K562 treated with DMSO at 1 percent for 48 hours (cell line): ENCODE measurements around the gene ZNF485. TPM values are rescaled to one million over a fixed set of nuclear protein-coding genes. Genes with fewer than 3 reads are reported as not detected.

ENCODE experiments used
- total RNA-seq: library from RNA; unstranded; fragments of 300-600 nt; gene quantifications from 2 replicates; pipeline ENCODE4 v1.2.3, GENCODE V29; 2022; ENCODE audit warnings: low replicate concordance; ENCODE audit errors: extremely low read depth

ZNF485 gene
- not detected in 2 replicates for total RNA-seq

DNA sequence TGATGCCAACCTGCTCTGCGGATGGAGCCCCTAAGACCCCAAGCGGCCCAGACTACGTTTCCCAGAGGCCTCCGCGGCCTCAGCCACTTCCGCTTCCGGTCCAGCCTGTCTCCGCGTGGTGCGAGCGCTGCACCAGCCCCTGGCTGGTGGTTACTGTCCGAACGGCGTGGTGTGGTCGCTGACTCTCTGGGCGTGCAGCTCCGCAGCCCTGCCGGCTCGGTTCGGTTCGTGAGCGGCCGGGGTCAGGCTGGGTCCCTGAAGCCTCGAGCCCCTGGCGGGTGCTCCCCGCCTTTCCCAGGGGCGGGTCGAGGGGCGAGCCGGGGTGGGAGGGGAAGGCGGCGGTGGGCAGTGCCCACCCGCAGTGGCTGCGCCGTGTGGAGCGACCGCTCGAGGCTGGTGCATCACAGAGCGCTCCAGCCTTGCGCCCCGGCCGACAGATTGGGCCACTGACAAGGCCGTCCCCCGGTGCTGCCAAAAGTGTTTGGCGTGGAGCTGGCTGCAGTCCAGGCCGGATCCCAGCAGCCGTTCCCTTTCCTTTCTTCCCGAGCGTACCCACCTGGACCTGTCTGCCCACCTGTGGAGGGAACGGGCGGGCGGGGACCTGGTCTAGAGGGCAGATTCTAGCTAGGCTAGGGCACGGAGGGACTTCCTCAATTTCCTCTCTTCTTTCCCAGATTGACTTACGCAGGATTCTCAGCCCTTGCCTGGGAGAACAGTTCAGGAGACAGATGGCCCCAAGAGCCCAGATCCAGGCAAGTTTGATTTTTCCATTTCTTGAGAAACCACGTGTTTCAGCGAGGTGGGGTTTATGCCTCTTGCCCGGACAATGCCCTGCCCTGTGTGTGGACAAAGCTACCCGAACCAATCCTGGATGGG is at the start of gene ZNF485:
ZNF485 (plus strand) TSS at position 116 of the 876 bp plus-strand sequence; CDS start at position 729, 613 bp downstream.

DNA sequence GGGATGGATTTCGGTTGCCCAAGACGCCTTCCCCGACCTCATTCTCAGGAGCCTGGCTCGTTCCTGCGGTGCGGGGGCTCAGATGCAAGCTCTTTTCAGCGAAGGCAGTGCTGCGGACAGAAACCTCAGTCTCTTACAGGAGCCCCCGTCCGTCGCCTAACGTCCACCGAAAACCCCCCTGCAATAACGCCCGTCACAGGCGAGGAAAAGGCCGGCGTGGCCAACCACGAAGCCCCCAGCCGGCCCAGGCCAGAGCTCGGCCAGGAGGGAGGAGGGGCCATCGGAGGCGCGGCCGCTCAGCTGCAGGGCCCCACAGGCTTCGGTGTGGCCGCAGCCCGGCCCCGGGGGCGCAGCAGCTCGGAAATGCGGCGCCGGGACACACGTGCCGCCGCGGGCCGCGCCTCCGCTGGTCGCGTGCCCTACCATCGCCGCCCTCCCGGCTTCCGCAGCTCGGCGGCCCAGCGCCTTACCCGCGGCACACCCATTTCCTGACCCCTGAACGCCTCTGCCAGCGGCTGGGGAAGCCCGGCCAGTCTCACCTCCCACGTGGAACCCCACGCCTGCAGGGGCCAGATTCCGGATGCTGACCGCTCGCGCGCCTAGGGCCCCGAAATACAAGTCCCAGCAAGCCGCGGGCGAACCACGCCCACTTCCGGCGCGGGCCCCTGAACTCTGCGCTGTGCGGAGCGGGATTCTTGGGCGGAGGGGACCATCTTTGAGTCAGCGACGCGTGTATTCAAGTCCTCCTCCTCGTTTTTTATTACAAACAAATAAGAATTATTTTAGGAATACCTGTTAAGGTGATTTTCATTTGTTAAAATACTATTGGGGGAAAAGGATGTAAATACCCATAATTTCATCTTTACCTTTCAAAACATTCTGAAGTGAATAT is 32.0 kb upstream of the ZNF485 start, which contains the start of gene ZNF239:
ZNF239 (minus strand) TSS at position 616 of the 892 bp plus-strand sequence. CDS start 16,537 bp downstream, outside the sequence.

DNA sequence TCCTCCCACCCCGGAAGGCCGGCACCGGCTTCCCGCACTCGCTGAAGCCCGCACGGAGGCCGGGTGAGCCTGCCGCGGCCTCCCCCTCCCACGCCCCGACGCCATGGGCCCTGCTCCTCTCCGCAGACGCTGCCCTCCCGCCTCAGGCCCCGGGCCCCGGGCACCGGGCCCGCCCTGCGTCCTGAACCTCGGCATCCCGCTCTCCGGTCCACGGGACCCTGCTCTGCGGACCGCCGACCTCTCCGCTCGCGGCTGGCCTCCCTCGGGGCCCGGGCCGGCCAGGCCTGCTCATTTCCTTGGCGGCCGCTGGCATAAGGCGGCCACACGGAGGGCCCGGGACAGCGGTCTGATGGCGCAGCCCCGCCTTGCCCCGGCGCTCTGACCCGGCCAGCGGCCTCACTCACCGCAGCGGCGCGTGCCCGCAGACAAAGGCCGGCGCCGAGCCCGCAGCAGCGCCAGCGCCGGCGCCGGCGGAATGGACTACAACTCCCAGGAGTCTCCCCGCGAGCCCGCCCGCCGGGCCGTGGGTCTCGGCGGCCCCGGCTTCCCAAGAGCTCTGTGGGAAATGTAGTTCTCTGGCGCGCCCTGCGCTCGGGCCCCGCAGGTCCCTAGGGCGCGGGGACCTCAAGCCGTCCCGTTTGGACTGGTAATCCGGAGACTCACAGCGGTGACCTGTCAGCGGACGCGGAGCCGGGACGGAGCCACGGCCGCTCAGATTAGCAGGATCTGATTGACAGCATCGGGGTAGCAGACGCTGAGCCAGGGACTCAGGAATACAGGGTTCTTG is 42.4 kb downstream of the ZNF485 start, which contains the start of gene ZNF32:
ZNF32 (minus strand) TSS at position 484 of the 787 bp plus-strand sequence. CDS start 2,748 bp downstream, outside the sequence.

Other genes starting within 250 kb of the ZNF485 start
- not detected in 2 replicates for gene FXYD4, start 234.8 kb upstream of the ZNF485 start, total RNA-seq
- 420 TPM in 1 of 2 replicates, not detected in the other for gene HNRNPF, start 197.3 kb upstream of the ZNF485 start, total RNA-seq
- gene ZNF487, start 169.3 kb upstream of the ZNF485 start, total RNA-seq: not detected in 2 replicates
- gene ZNF239, start 31.8 kb upstream of the ZNF485 start, total RNA-seq: not detected in 2 replicates
- not detected in 2 replicates for gene ZNF32, start 42.4 kb downstream of the ZNF485 start, total RNA-seq